ENCODE data around the gene TSC2. TPM values are rescaled to one million over a fixed set of nuclear protein-coding genes. Genes with fewer than 3 reads are reported as not detected.
"Not testable (repeated sequence)": the region's sequence is repeated elsewhere in the genome, so short reads cannot be mapped to it uniquely, and the experiment has no call there.

TSC2 gene
- total RNA-seq, 1 experiment from 2014 or later = 109 TPM

- H3K4me1 ChIP-seq; intact Hi-C loops (cut with micrococcal nuclease; ENCODE audit: unreplicated experiment); H3K27me3 Mint-ChIP-seq (ENCODE audit: insufficient read depth, unreplicated experiment); H3K27me3 ChIP-seq (replicated peaks; ENCODE audit: control insufficient read depth, insufficient read depth, low read length); H3K4me3 Mint-ChIP-seq (ENCODE audit: unreplicated experiment); H3K36me3 ChIP-seq (ENCODE audit: control insufficient read depth, insufficient read depth, low read length); DNase-seq; POLR2A ChIA-PET; H3K9me3 Mint-ChIP-seq (ENCODE audit: unreplicated experiment); BruUV-seq (replicated peaks); H3K9me3 ChIP-seq; H3K27ac Mint-ChIP-seq (ENCODE audit: unreplicated experiment); CTCF ChIA-PET; H3K4me3 ChIP-seq (ENCODE audit: low read depth, low read length); H3K4me1 Mint-ChIP-seq (ENCODE audit: low read depth, unreplicated experiment): not testable (repeated sequence)
- H3K36me3 Mint-ChIP-seq (ENCODE audit: insufficient read depth, unreplicated experiment) = peaks cover 12% of the 10 kb centered on the region
These were observed 76.5 kb downstream of the TSC2 start for GRCh38 chr16:2124377-2124693.

GRCh38 chr16:2124694-2125444, 77.1 kb downstream of the TSC2 start:
- H3K9me3 Mint-ChIP-seq (ENCODE audit: unreplicated experiment); DNase-seq; H3K27me3 Mint-ChIP-seq (ENCODE audit: insufficient read depth, unreplicated experiment); H3K4me1 Mint-ChIP-seq (ENCODE audit: low read depth, unreplicated experiment); H3K27ac Mint-ChIP-seq (ENCODE audit: unreplicated experiment); H3K9me3 ChIP-seq; H3K27me3 ChIP-seq (replicated peaks; ENCODE audit: control insufficient read depth, insufficient read depth, low read length); H3K4me3 ChIP-seq (ENCODE audit: low read depth, low read length); intact Hi-C loops (cut with micrococcal nuclease; ENCODE audit: unreplicated experiment); POLR2A ChIA-PET; BruUV-seq (replicated peaks); H3K4me3 Mint-ChIP-seq (ENCODE audit: unreplicated experiment); CTCF ChIA-PET; H3K36me3 ChIP-seq (ENCODE audit: control insufficient read depth, insufficient read depth, low read length); H3K4me1 ChIP-seq: not testable (repeated sequence)
- H3K36me3 Mint-ChIP-seq (ENCODE audit: insufficient read depth, unreplicated experiment) = peaks cover 12% of the 10 kb centered on the region

GRCh38 chr16:2125609-2126008, 77.8 kb downstream of the TSC2 start:
- H3K4me3 ChIP-seq (ENCODE audit: low read depth, low read length); H3K36me3 ChIP-seq (ENCODE audit: control insufficient read depth, insufficient read depth, low read length); BruUV-seq (replicated peaks); H3K27me3 Mint-ChIP-seq (ENCODE audit: insufficient read depth, unreplicated experiment); H3K4me1 ChIP-seq; H3K9me3 Mint-ChIP-seq (ENCODE audit: unreplicated experiment); H3K9me3 ChIP-seq; H3K4me3 Mint-ChIP-seq (ENCODE audit: unreplicated experiment); H3K27ac Mint-ChIP-seq (ENCODE audit: unreplicated experiment); CTCF ChIA-PET; DNase-seq; H3K27me3 ChIP-seq (replicated peaks; ENCODE audit: control insufficient read depth, insufficient read depth, low read length); POLR2A ChIA-PET; H3K4me1 Mint-ChIP-seq (ENCODE audit: low read depth, unreplicated experiment); intact Hi-C loops (cut with micrococcal nuclease; ENCODE audit: unreplicated experiment): not testable (repeated sequence)
- H3K36me3 Mint-ChIP-seq (ENCODE audit: insufficient read depth, unreplicated experiment) = peaks cover 11% of the 10 kb centered on the region

GRCh38 chr16:2126161-2126743, 78.5 kb downstream of the TSC2 start:
- H3K27me3 ChIP-seq (replicated peaks; ENCODE audit: control insufficient read depth, insufficient read depth, low read length); H3K9me3 Mint-ChIP-seq (ENCODE audit: unreplicated experiment); BruUV-seq (replicated peaks); H3K4me3 ChIP-seq (ENCODE audit: low read depth, low read length); H3K4me3 Mint-ChIP-seq (ENCODE audit: unreplicated experiment); CTCF ChIA-PET; H3K9me3 ChIP-seq; H3K27me3 Mint-ChIP-seq (ENCODE audit: insufficient read depth, unreplicated experiment); intact Hi-C loops (cut with micrococcal nuclease; ENCODE audit: unreplicated experiment); DNase-seq; H3K4me1 ChIP-seq; H3K36me3 Mint-ChIP-seq (ENCODE audit: insufficient read depth, unreplicated experiment); H3K4me1 Mint-ChIP-seq (ENCODE audit: low read depth, unreplicated experiment); POLR2A ChIA-PET; H3K36me3 ChIP-seq (ENCODE audit: control insufficient read depth, insufficient read depth, low read length); H3K27ac Mint-ChIP-seq (ENCODE audit: unreplicated experiment): not testable (repeated sequence)

GRCh38 chr16:2126928-2127556, 79.3 kb downstream of the TSC2 start:
- intact Hi-C loops (cut with micrococcal nuclease; ENCODE audit: unreplicated experiment); H3K4me1 ChIP-seq; H3K36me3 Mint-ChIP-seq (ENCODE audit: insufficient read depth, unreplicated experiment); H3K36me3 ChIP-seq (ENCODE audit: control insufficient read depth, insufficient read depth, low read length); CTCF ChIA-PET; POLR2A ChIA-PET; H3K27me3 ChIP-seq (replicated peaks; ENCODE audit: control insufficient read depth, insufficient read depth, low read length); H3K9me3 ChIP-seq; H3K4me3 ChIP-seq (ENCODE audit: low read depth, low read length); H3K4me3 Mint-ChIP-seq (ENCODE audit: unreplicated experiment); H3K27ac Mint-ChIP-seq (ENCODE audit: unreplicated experiment); DNase-seq; BruUV-seq (replicated peaks); H3K27me3 Mint-ChIP-seq (ENCODE audit: insufficient read depth, unreplicated experiment); H3K9me3 Mint-ChIP-seq (ENCODE audit: unreplicated experiment); H3K4me1 Mint-ChIP-seq (ENCODE audit: low read depth, unreplicated experiment): not testable (repeated sequence)

GRCh38 chr16:2127630-2128280, 80.0 kb downstream of the TSC2 start:
- CTCF ChIA-PET; H3K9me3 ChIP-seq; H3K36me3 ChIP-seq (ENCODE audit: control insufficient read depth, insufficient read depth, low read length); POLR2A ChIA-PET; H3K4me1 Mint-ChIP-seq (ENCODE audit: low read depth, unreplicated experiment); H3K27me3 ChIP-seq (replicated peaks; ENCODE audit: control insufficient read depth, insufficient read depth, low read length); H3K27me3 Mint-ChIP-seq (ENCODE audit: insufficient read depth, unreplicated experiment); BruUV-seq (replicated peaks); H3K4me3 ChIP-seq (ENCODE audit: low read depth, low read length); DNase-seq; H3K9me3 Mint-ChIP-seq (ENCODE audit: unreplicated experiment); intact Hi-C loops (cut with micrococcal nuclease; ENCODE audit: unreplicated experiment); H3K4me1 ChIP-seq; H3K36me3 Mint-ChIP-seq (ENCODE audit: insufficient read depth, unreplicated experiment): not testable (repeated sequence)
- Mint-ChIP-seq H3K4me3 (ENCODE audit: unreplicated experiment) (peak overlapping the region; percentile 84), H3K27ac (ENCODE audit: unreplicated experiment) (peak overlapping the region; percentile 98)

GRCh38 chr16:2129251-2129650, 81.5 kb downstream of the TSC2 start:
- H3K27ac Mint-ChIP-seq (ENCODE audit: unreplicated experiment) = peak overlapping the region; percentile 98

More at GRCh38 chr16:2129251-2129650, 81.5 kb downstream of the TSC2 start:
- H3K36me3 ChIP-seq (ENCODE audit: control insufficient read depth, insufficient read depth, low read length); H3K4me3 ChIP-seq (ENCODE audit: low read depth, low read length); H3K4me1 Mint-ChIP-seq (ENCODE audit: low read depth, unreplicated experiment); DNase-seq; H3K9me3 ChIP-seq; CTCF ChIA-PET; BruUV-seq (replicated peaks); H3K9me3 Mint-ChIP-seq (ENCODE audit: unreplicated experiment); H3K27me3 ChIP-seq (replicated peaks; ENCODE audit: control insufficient read depth, insufficient read depth, low read length); H3K4me1 ChIP-seq; intact Hi-C loops (cut with micrococcal nuclease; ENCODE audit: unreplicated experiment); H3K27me3 Mint-ChIP-seq (ENCODE audit: insufficient read depth, unreplicated experiment); H3K36me3 Mint-ChIP-seq (ENCODE audit: insufficient read depth, unreplicated experiment): not testable (repeated sequence)
- POLR2A ChIA-PET = interaction anchor here (0.7 kb wide), 1 partner anchor 39 kb away, joined by 3 read pairs; no protein-coding TSS in a partner anchor
- peak overlapping the region; percentile 84 for H3K4me3 Mint-ChIP-seq (ENCODE audit: unreplicated experiment)
